ENCODE measurements around the gene ARHGEF10L.

DNA sequence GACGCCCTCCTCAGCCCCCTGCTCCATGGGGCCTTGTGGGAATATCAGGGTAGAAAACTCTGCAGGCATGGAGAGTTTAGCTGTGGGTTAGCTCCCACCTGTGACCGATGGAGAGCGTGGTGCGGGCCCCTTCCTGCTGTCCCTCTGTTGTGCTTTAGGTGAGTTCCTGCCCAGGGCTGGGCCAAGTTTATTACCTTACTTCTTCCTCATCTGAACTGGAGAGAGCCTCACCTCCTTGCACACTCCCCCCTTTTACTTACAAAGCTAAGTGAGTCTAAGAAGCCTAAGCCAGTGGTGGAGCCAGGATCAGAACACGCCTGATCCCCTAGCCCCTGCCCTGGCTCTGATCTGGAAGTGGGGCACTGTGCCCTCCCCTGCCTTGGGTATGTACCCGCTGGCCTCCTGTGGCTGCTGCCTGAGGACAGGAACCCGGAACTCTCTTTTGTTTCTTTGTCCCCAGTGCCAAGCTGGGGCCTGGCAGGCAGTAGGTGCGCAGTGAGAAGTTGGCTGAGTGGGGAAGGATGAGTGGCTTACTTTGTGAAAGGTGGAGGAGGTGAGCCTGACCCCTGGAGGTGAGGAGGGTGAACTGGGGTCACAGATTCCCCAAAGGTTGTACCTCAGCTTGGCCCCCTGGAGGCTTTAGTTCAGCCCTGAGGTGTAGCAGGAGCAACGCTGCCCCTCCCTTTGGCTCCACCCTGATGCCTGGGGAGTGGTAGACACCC is 32.9 kb downstream of the ARHGEF10L start:
- TF ChIP-seq POLR2A (IDR thresholded peaks at IDR 0.05; ENCODE audit: low read depth, low read length): no peak
- TF ChIP-seq TAF1 (IDR thresholded peaks at IDR 0.05; ENCODE audit: low read depth, low read length): no peak
- TF ChIP-seq POLR2AphosphoS5 (IDR thresholded peaks at IDR 0.05; ENCODE audit: low read depth, low read length): no peak
- no peak for TF ChIP-seq PAX5 (IDR thresholded peaks at IDR 0.05; ENCODE audit: insufficient read depth, low read length, severe bottlenecking)
- TF ChIP-seq SPI1 (IDR thresholded peaks at IDR 0.05; ENCODE audit: low read depth, low read length): no peak
